ENCODE results near the gene IFI16.
"Not testable (repeated sequence)": the region's sequence is repeated elsewhere in the genome, so short reads cannot be mapped to it uniquely, and the experiment has no call there.

IFI16 gene

DNA sequence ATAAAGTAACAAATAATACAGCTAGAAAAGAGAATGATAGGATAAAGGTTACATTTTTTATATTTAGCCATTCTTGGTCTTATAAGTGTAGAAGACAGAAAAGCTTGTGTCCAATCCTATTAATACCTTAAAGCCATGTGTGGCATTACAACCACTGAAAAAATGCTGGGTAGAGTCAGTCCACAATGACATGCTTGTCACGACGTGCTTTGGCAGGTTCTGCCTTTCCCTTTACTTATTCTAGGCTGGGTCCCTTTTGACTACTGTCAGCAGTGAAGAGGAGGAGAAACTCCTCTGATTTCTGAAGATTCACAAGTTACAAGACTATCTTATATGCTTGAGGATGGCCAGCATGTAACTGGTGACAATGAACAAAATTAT is 81.5 kb downstream of the IFI16 start:
- in situ Hi-C loops (cut with MboI; ENCODE audit: low sequenced_read_pairs), result no loop called here

GRCh38 chr1:159091607-159092031 is 81.9 kb downstream of the IFI16 start:
- in situ Hi-C loops (cut with MboI; ENCODE audit: low sequenced_read_pairs), result no loop called here

DNA sequence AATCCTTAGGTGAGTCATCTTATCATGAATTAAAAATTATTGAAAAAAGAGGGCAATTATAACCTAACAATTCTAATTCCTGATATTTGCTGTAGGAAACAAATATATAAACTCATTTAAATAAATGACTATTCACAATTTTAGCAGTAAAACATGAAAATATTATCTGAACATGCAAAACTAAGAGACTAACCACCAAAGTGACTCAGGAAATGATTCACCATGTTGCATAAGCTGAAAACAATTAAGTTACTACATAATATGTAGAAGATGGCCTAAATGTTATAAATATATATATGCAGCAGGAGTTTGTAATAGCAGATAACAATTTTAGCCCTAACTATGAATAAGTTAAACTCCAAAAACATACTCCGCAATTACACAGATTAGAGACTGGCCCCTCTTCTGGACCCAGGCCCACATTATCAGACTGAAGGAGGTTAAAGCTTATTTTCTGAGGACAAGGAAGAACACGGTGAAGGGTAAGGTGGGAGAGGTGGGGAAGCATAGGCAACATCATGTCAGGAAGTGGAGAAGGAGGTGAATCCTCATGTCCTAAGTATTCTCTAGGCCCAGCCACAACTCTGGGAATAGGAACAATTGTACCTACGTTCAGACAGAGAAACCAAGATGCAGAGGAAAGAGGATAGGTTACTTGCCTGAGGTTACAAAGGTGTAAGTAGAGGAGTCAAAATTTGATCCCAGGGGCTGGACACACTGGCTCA is 82.5 kb downstream of the IFI16 start:
- in situ Hi-C loops (cut with MboI; ENCODE audit: low sequenced_read_pairs), result no loop called here

GRCh38 chr1:159098596-159098995 is 88.9 kb downstream of the IFI16 start:
- in situ Hi-C loops (cut with MboI; ENCODE audit: low sequenced_read_pairs), result no loop called here

- in situ Hi-C loops (cut with MboI; ENCODE audit: low sequenced_read_pairs), result no loop called here
Observed at GRCh38 chr1:159100589-159100988, 90.9 kb downstream of the IFI16 start.

GRCh38 chr1:159103021-159103420 is 93.3 kb downstream of the IFI16 start:
- in situ Hi-C loops (cut with MboI; ENCODE audit: low sequenced_read_pairs), result not testable (repeated sequence)

Data from HL-60/S4 (cell line).